NT2/D1 (cell line): ENCODE measurements around the gene KIF16B.

ENCODE experiments used
- YY1 ChIP-seq: IDR thresholded peaks from 2 replicates; pipeline ENCODE4 v1.6.1; 2011; ENCODE audit not compliant: insufficient read length, insufficient read depth
- ZNF274 ChIP-seq: IDR thresholded peaks from 2 replicates; pipeline ENCODE4 v1.6.1; 2011; ENCODE audit warnings: mild to moderate bottlenecking, low read depth, low read length

- TF ChIP-seq ZNF274 (no peak), YY1 (no peak)
Observed at GRCh38 chr20:16311756-16312155, 261.5 kb downstream of the KIF16B start.
